ENCODE data around the gene WNT4.
A peak's percentile ranks its signal among the peaks of the same experiment; 100 is the strongest.

WNT4 gene

DNA sequence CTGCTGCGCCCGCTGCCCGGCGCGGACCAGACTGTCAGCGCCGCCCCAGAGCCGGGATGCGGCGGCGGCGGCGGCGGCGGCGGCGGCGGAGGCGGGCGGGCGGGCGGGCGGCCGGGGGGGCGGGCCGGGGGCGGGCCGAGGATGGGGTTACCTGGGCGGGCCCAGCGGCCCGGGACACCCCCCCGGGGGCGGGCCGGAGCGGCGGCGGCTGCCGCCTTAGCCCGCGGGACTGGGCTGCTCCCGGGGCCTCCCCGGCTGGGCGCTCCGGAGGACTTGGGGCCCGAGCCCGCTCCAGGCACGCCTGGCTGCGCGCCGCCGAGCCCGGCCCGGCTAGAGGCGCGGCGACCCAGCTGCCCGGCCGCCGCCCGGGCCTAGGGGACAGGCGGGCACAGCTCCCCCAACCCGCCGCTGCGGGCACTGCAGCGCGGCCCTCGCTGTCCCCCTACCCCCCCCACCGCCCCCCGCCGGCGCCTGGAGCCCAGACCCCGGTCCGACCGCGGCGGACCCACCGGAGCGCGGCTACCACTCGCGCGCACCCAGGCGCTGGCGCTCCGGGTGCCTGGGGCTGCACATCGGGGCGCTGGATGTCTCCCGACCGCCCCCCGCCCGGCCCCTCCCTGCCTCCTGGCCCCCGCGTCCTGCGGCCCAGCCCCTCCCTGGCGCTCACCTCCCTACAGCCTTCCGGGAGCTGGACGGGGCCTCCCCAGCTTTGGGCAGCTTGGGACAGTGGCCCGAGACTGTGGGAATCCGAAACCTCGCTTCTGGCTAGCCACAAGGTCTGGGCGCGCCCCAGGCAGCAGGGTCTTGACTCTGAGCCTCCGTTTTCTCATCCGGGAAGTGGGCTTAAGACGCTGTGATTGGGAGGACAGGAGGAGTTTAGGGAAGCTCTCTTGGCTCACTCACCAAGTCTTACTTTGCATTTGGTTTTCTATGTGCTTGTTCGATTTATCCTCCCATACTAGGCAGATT lies at the start of gene WNT4:
Gene WNT4, minus strand, starts transcription at position 33 of the 969 bp plus-strand sequence. CDS start 175 bp downstream, outside the sequence.
- DNase-seq (ENCODE audit: low spot score): peak; percentile 92
- in situ Hi-C loops (cut with MboI; ENCODE audit: low pct_unique_long_range_greater_than_20kb, low sequenced_read_pairs, unreplicated experiment): loop anchor here (25.0 kb wide), 1 partner anchor 494 kb away; the partner anchor contains the start of genes C1QA and C1QC

DNA sequence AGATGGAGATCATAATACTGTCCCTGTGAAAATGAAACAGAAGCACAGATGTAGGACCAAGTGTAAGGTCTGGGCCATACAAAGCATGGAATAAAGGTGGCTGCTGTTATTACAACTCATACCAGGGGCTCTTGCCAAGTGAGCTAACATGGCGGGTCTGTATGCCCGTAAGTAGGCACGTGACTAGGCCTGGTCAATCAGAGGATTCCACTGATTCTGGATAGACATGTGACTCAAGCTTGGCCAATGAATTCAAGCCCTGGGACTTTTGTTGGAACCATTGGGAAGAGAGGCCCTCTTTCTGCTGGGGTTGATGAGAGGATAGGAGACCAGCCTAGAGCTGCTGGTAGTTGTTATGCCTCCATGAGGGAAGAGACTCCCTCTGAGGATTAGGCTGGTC lies 47.8 kb upstream of the WNT4 start:
- no peak for DNase-seq (ENCODE audit: low spot score)
- in situ Hi-C loops (cut with MboI; ENCODE audit: low pct_unique_long_range_greater_than_20kb, low sequenced_read_pairs, unreplicated experiment): no loop called here
- TF ChIP-seq, protein P1, sequence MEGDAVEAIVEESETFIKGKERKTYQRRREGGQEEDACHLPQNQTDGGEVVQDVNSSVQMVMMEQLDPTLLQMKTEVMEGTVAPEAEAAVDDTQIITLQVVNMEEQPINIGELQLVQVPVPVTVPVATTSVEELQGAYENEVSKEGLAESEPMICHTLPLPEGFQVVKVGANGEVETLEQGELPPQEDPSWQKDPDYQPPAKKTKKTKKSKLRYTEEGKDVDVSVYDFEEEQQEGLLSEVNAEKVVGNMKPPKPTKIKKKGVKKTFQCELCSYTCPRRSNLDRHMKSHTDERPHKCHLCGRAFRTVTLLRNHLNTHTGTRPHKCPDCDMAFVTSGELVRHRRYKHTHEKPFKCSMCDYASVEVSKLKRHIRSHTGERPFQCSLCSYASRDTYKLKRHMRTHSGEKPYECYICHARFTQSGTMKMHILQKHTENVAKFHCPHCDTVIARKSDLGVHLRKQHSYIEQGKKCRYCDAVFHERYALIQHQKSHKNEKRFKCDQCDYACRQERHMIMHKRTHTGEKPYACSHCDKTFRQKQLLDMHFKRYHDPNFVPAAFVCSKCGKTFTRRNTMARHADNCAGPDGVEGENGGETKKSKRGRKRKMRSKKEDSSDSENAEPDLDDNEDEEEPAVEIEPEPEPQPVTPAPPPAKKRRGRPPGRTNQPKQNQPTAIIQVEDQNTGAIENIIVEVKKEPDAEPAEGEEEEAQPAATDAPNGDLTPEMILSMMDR (IDR thresholded peaks at IDR 0.05; ENCODE audit: extremely low read depth, insufficient read depth, missing control alignments): no peak

More for the DNA sequence above, at the start of gene WNT4:
- TF ChIP-seq, protein P1 (IDR thresholded peaks at IDR 0.05; ENCODE audit: extremely low read depth, insufficient read depth, missing control alignments): peak; percentile 37

DNA sequence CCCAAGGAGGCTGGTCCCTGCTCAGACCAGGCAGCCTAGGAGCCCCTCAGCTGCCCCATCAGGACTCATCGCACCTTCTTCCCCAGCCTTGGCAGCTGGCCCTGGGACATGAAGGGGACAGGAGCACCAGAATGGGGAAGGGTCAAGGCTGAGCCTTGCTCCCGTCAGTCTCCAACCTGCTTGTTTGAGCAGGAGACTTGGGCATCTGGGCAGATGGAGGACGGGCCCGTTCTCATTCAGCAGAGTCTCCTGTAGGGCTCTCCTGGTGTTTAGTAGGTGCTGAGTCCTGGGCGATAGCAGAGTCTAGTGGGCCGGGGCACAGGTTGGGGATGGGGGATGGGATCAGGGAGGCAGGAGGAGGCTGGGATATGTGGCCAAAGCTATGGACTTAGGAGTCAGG lies 47.4 kb upstream of the WNT4 start:
- no peak for DNase-seq (ENCODE audit: low spot score)
- in situ Hi-C loops (cut with MboI; ENCODE audit: low pct_unique_long_range_greater_than_20kb, low sequenced_read_pairs, unreplicated experiment): no loop called here
- TF ChIP-seq, protein P1 (IDR thresholded peaks at IDR 0.05; ENCODE audit: extremely low read depth, insufficient read depth, missing control alignments): no peak

- TF ChIP-seq, protein P1 (IDR thresholded peaks at IDR 0.05; ENCODE audit: extremely low read depth, insufficient read depth, missing control alignments): no peak
- in situ Hi-C loops (cut with MboI; ENCODE audit: low pct_unique_long_range_greater_than_20kb, low sequenced_read_pairs, unreplicated experiment): no loop called here
- no peak for DNase-seq (ENCODE audit: low spot score)
Observed at GRCh38 chr1:22189619-22190018, 46.7 kb upstream of the WNT4 start.

DNA sequence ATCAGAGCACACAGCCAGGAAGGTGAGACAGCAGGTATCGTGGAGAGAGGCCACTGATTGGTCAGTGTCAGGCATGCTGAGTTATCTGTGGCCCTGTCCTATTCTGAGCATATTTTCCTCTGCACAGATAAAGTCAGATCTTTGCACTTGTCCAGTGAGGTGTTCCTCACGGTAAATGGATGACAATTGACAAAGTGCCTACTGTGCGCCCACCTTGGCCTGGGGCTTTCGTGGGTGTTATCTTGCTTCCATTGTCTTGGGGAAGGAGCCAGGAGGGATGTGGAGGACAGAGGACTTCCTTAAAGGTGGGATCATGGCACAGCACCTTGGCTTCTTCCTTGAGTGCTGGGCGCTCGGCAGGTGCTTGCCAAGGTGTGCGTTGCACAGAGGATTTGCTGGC lies 46.0 kb upstream of the WNT4 start:
- DNase-seq (ENCODE audit: low spot score): no peak
- TF ChIP-seq, protein P1 (IDR thresholded peaks at IDR 0.05; ENCODE audit: extremely low read depth, insufficient read depth, missing control alignments): no peak
- in situ Hi-C loops (cut with MboI; ENCODE audit: low pct_unique_long_range_greater_than_20kb, low sequenced_read_pairs, unreplicated experiment): no loop called here

DNA sequence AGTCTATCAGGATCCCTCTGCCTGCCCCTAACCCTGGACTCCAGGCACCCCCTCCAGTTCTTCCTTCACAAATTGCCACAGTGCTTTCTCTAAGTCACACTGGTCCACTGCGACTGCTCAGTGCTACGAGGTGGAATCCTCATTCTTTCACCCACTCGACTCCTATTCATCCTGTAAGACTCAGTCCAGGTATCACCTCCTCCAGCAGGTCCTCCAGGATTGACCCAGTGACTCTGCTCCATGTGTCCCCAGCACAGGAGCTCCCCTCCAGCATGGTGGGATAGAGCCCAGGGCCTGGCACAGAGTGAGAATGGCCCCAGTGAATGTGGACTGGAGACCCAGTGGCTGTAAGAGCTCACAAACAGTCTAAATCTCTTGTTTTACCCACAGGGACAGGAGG lies 45.5 kb upstream of the WNT4 start:
- DNase-seq (ENCODE audit: low spot score): no peak
- in situ Hi-C loops (cut with MboI; ENCODE audit: low pct_unique_long_range_greater_than_20kb, low sequenced_read_pairs, unreplicated experiment): no loop called here
- TF ChIP-seq, protein P1 (IDR thresholded peaks at IDR 0.05; ENCODE audit: extremely low read depth, insufficient read depth, missing control alignments): no peak
